HFFc6 (cell line): ENCODE results near the gene ASTN2. TPM values are rescaled to one million over a fixed set of nuclear protein-coding genes. Genes with fewer than 3 reads are reported as not detected.

Experiments used
- DNase-seq: peaks from one replicate; pipeline ENCODE4 v3.0.0-alpha.2; 2018
- H3K27ac Mint-ChIP-seq: 2 replicates; pipeline ENCODE4 v1.8.0; 2020; ENCODE audit warnings: mild to moderate bottlenecking, mixed read lengths
- H3K27me3 Mint-ChIP-seq: 2 replicates; pipeline ENCODE4 v1.8.0; 2021; ENCODE audit warnings: mild to moderate bottlenecking, moderate library complexity, mixed read lengths; ENCODE audit not compliant: insufficient read depth
- H3K36me3 Mint-ChIP-seq: 2 replicates; pipeline ENCODE4 v1.8.0; 2021; ENCODE audit warnings: low read depth, mixed read lengths
- H3K4me1 Mint-ChIP-seq: 2 replicates; pipeline ENCODE4 v1.8.0; 2020; ENCODE audit warnings: low read depth, mixed read lengths
- H3K4me3 Mint-ChIP-seq: 2 replicates; pipeline ENCODE4 v1.8.0; 2020; ENCODE audit warnings: mild to moderate bottlenecking, moderate library complexity, mixed read lengths
- H3K9me3 Mint-ChIP-seq: 2 replicates; pipeline ENCODE4 v1.8.0; 2020; ENCODE audit warnings: mild to moderate bottlenecking, mixed read lengths
- total RNA-seq, 6 experiments: library from RNA; stranded (reverse); fragmentation: NEBNext Ultra II Directional; extraction: Animal tissue kit (Norgen Biotek cat#: 25700); gene quantifications; 2 replicates in 1 of 6; 3 replicates in 5 of 6; pipeline ENCODE4 v1.2.3, GENCODE V29; 2021
- TF ChIP-seq, protein P1 (sequence below): fragments of 200-600 bp; sonication (generic); IDR thresholded peaks from 2 replicates; pipeline ENCODE4 v1.5.0; 2021; ENCODE audit warnings: antibody characterized with exemption, mild to moderate bottlenecking

Gene ASTN2
- total RNA-seq, 6 experiments from 2014 or later: 7.3 to 9.7 (median 8.3) TPM

DNA sequence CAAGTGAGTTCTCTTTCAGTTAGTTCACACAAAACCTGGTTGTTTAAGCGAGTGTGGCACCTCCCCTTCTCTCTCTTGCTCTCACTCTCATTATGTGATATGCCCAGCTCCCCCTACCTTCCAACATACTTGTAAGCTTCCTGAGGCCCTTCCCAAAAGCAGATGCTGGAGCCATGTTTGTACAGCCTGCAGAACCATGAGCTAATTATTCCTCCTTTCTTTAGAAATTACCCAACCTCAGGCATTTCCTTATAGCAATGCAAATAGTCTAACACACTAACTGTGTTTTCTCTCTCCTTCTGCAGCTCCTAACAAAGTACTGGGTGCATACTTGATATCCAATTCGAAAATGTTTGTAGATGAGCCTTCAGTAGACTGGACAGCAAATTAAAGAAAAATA is 665.1 kb downstream of the ASTN2 start:
- no peak for DNase-seq
- Mint-ChIP-seq H3K4me1 (no peaks in the 10 kb centered on the region), H3K4me3 (no peak overlapping the region), H3K27me3 (peaks cover 3% of the 10 kb centered on the region; the same call in 1 of the 2 replicates), H3K36me3 (no peaks in the 10 kb centered on the region), H3K9me3 (no peaks in the 10 kb centered on the region), H3K27ac (no peak overlapping the region)
- TF ChIP-seq, protein P1, sequence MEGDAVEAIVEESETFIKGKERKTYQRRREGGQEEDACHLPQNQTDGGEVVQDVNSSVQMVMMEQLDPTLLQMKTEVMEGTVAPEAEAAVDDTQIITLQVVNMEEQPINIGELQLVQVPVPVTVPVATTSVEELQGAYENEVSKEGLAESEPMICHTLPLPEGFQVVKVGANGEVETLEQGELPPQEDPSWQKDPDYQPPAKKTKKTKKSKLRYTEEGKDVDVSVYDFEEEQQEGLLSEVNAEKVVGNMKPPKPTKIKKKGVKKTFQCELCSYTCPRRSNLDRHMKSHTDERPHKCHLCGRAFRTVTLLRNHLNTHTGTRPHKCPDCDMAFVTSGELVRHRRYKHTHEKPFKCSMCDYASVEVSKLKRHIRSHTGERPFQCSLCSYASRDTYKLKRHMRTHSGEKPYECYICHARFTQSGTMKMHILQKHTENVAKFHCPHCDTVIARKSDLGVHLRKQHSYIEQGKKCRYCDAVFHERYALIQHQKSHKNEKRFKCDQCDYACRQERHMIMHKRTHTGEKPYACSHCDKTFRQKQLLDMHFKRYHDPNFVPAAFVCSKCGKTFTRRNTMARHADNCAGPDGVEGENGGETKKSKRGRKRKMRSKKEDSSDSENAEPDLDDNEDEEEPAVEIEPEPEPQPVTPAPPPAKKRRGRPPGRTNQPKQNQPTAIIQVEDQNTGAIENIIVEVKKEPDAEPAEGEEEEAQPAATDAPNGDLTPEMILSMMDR: no peak

DNA sequence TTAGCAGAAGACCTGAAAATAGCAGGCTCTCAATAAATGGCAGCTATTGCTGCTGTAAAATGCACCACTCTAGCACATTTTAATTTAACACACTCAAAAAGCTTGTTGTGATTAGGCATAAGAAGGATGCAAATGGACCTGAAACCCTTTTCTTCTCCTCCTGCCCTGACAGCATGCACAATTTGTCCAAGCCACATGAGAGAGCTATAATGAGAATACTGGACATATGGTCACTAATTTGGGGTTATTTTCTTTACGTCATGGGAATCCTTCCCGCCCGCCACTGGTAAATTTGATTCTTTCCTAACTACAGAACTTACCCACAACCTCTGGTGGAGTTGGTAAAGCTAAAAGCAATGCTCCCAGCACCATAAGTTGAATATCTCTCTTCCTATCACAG is 665.7 kb downstream of the ASTN2 start:
- Mint-ChIP-seq H3K4me3 (no peak overlapping the region), H3K36me3 (no peaks in the 10 kb centered on the region), H3K27ac (no peak overlapping the region), H3K27me3 (peaks cover 3% of the 10 kb centered on the region; the same call in 1 of the 2 replicates), H3K4me1 (no peaks in the 10 kb centered on the region), H3K9me3 (no peaks in the 10 kb centered on the region)
- TF ChIP-seq, protein P1: no peak
- no peak for DNase-seq

DNA sequence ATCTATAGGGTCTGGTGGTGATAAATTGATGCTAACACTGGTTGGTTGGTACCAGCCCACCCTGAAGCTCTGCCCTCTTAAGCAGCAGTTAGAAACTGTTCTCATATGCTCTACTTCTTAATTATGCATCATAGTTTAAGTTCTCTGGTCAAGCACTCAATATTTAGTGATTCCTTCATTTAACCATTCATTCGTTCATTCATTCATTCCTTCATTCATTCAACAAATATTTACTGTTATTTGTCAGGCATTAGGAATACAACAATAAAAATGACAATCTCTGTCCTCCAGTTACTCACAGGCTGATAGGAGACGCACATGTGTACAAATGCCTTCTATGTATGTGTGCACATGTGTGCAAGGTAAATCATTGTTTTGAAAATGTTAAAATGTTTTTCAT is 673.1 kb downstream of the ASTN2 start:
- H3K27me3 Mint-ChIP-seq: peaks cover 6% of the 10 kb centered on the region
- TF ChIP-seq, protein P1: no peak
- no peak overlapping the region for H3K4me3 Mint-ChIP-seq
- H3K4me1 Mint-ChIP-seq: peaks cover 7% of the 10 kb centered on the region; the same call in 1 of the 2 replicates
- no peaks in the 10 kb centered on the region for H3K9me3 Mint-ChIP-seq
- H3K36me3 Mint-ChIP-seq: no peaks in the 10 kb centered on the region
- DNase-seq: no peak
- H3K27ac Mint-ChIP-seq: no peak overlapping the region

DNA sequence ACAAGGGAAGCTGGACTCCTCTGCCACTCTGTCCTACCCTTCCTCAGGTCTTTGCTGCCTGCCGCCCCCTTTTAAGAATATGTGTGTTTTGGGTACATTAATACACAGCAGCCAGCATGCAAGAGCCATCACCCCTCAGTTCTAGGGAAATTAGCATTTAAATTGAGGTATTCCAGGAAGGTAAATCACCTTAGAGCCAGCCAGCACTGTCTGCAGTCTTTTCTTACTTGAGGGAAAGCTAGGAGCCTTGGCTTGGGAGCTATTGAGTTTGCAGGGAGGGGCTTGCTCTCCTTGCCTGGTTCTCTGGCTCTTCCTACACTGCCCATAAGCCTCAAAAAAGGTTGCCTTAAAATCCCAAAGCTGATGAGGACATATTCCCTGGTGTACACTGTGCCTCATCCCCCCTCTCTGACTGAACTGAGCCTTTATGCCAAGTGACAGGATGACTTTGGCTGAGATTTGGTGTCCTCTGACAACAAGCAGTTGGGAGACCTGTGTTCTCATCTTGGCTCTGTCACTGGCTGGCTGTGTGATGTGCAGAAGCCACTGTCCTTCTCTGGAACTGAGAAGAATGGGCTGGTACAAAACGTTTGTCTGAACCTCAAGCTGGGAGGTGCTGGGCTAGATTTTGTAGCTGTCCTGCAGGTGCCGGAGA is 673.6 kb downstream of the ASTN2 start:
- peaks cover 8% of the 10 kb centered on the region; the same call in 1 of the 2 replicates for H3K4me1 Mint-ChIP-seq
- TF ChIP-seq, protein P1: no peak
- no peaks in the 10 kb centered on the region for H3K9me3 Mint-ChIP-seq
- H3K27ac Mint-ChIP-seq: no peak overlapping the region
- peaks cover 6% of the 10 kb centered on the region for H3K27me3 Mint-ChIP-seq
- no peaks in the 10 kb centered on the region for H3K36me3 Mint-ChIP-seq
- no peak overlapping the region for H3K4me3 Mint-ChIP-seq
- DNase-seq: no peak

DNA sequence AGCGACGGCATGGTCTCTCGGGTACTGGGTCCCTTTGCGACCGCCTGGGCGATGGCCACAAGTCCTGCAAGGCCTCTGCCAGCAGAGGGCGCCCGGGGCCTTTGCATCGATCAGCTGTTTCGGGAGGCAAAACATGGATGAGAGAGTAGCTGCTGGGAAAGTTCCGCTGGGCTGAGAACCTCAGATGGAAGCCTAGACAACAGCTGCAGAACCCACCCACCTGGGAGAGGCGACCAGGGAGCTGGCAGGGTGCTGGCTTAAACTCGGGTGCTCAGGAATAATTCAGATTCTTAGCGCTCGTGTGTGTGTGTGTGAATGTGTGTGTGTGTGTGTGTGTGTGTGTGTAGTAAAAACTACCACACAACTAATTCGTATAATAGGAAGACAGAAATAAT is 677.7 kb downstream of the ASTN2 start:
- Mint-ChIP-seq H3K4me3 (no peak overlapping the region), H3K27me3 (peaks cover 8% of the 10 kb centered on the region; the same call in 1 of the 2 replicates), H3K27ac (no peak overlapping the region), H3K36me3 (no peaks in the 10 kb centered on the region), H3K4me1 (peaks cover 8% of the 10 kb centered on the region; the same call in 1 of the 2 replicates), H3K9me3 (no peaks in the 10 kb centered on the region)
- TF ChIP-seq, protein P1: peak; percentile 91
- DNase-seq: peak; percentile 54
